Astrocyte (in vitro differentiated cells and primary cell): Measurements from ENCODE around the gene PRDM10.

ENCODE experiments used
- CTCF ChIP-seq: IDR thresholded peaks from 2 replicates; pipeline ENCODE4 v1.5.1; 2011; ENCODE audit warnings: low read depth, mild to moderate bottlenecking, inconsistent platforms, low read length, moderate library complexity; ENCODE audit not compliant: insufficient read depth
- EZH2 ChIP-seq: IDR thresholded peaks from 2 replicates; pipeline ENCODE4 v1.6.1; 2012; ENCODE audit warnings: mild to moderate bottlenecking, low read length, inconsistent platforms; ENCODE audit not compliant: insufficient read depth

DNA sequence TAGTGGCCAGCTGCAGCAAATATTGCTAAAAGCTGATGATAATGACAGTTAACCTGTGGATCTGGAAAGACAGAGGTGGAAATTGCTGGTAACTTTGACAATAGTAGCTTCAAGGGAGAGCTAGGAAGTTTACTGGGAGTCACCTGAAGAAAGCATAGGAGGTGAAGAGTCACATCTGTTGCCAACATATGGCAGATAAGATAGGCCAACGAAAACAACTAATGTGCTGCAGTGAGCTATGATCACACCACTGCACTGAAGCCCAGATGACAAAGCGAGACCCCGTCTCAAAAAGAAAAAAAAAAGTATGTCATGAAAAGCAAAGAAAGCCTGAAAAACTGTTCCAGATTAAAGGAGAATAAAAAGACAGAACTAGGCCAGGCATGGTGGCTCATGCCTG lies 4.3 kb upstream of the PRDM10 start:
- TF ChIP-seq CTCF, result no peak
- TF ChIP-seq EZH2, result no peak
